Neural cell (in vitro differentiated cells): Measurements from ENCODE around the gene NOD1. TPM values are rescaled to one million over a fixed set of nuclear protein-coding genes. Genes with fewer than 3 reads are reported as not detected.

Experiments used
- H2AFZ ChIP-seq: fragments of 200-600, 300-800 bp; sonication (generic), shearing (Covaris generic); 2 replicates; pipeline ENCODE4 v1.6.0; 2014; ENCODE audit warnings: low read depth, mild to moderate bottlenecking, antibody characterized with exemption, low read length, moderate library complexity
- H3F3A ChIP-seq: fragments of 200-600 bp; shearing (Covaris generic); 2 replicates; pipeline ENCODE4 v1.6.1; 2016; ENCODE audit warnings: mild to moderate bottlenecking, moderate library complexity, mixed read lengths, antibody characterized with exemption, low read length; ENCODE audit not compliant: insufficient read depth, poor library complexity, severe bottlenecking
- H3K27ac ChIP-seq: fragments of 200-600, 300-800 bp; sonication (generic), shearing (Covaris generic); 2 replicates; pipeline ENCODE4 v1.5.1; 2014; ENCODE audit warnings: mild to moderate bottlenecking, low read length, moderate library complexity
- H3K27me3 ChIP-seq: fragments of 300-800, 200-600 bp; sonication (generic), shearing (Covaris generic); 2 replicates; pipeline ENCODE4 v1.6.0; 2014; ENCODE audit warnings: mild to moderate bottlenecking, low read depth, low read length, moderate library complexity; ENCODE audit not compliant: insufficient read depth
- H3K36me3 ChIP-seq: fragments of 300-800, 200-600 bp; sonication (generic), shearing (Covaris generic); 2 replicates; pipeline ENCODE4 v1.5.1; 2014; ENCODE audit warnings: mild to moderate bottlenecking, antibody characterized with exemption, low read length, moderate library complexity; ENCODE audit not compliant: insufficient read depth
- H3K4me2 ChIP-seq: fragments of 300-800, 200-600 bp; sonication (generic), shearing (Covaris generic); 2 replicates; pipeline ENCODE4 v1.6.0; 2014; ENCODE audit warnings: mild to moderate bottlenecking, low read length
- H3K4me3 ChIP-seq: fragments of 300-800, 200-600 bp; sonication (generic), shearing (Covaris generic); 2 replicates; pipeline ENCODE4 v1.5.1; 2014; ENCODE audit warnings: mild to moderate bottlenecking, low read length, moderate library complexity
- H3K79me2 ChIP-seq: fragments of 200-600 bp; shearing (Covaris generic); replicated peaks from 2 replicates; pipeline ENCODE4 v1.6.0; 2014; ENCODE audit warnings: mild to moderate bottlenecking, low read length, moderate library complexity; ENCODE audit not compliant: insufficient read depth
- H3K9ac ChIP-seq: fragments of 300-800, 200-600 bp; sonication (generic), shearing (Covaris generic); 2 replicates; pipeline ENCODE4 v1.6.1; 2016; ENCODE audit warnings: mild to moderate bottlenecking, low read length, mixed read lengths
- H3K9me2 ChIP-seq: fragments of 200-600 bp; shearing (Covaris generic); 2 replicates; pipeline ENCODE4 v1.6.1; 2016; ENCODE audit warnings: mild to moderate bottlenecking, low read length, mixed read lengths; ENCODE audit not compliant: insufficient read depth
- H3K9me3 ChIP-seq: fragments of 200-600, 300-800 bp; sonication (generic), shearing (Covaris generic); 2 replicates; pipeline ENCODE4 v1.6.1; 2016; ENCODE audit warnings: mild to moderate bottlenecking, mixed run types, low read length, moderate library complexity, mixed read lengths
- H4K20me1 ChIP-seq: fragments of 200-600 bp; shearing (Covaris generic); 2 replicates; pipeline ENCODE4 v1.6.1; 2016; ENCODE audit warnings: mild to moderate bottlenecking, mixed run types; ENCODE audit not compliant: insufficient read depth
- CTCF ChIP-seq: fragments of 450-650 bp; IDR thresholded peaks from 2 replicates; pipeline ENCODE4 v1.5.1; 2014; ENCODE audit warnings: antibody characterized with exemption, mild to moderate bottlenecking, moderate library complexity; ENCODE audit not compliant: poor library complexity, severe bottlenecking
- EP300 ChIP-seq: fragments of 450-650 bp; conservative IDR thresholded peaks from 2 replicates; pipeline ENCODE4 v1.6.1; 2014; ENCODE audit warnings: antibody characterized with exemption, mild to moderate bottlenecking, moderate library complexity; ENCODE audit not compliant: poor library complexity, severe bottlenecking
- EZH2 ChIP-seq: fragments of 200-600, 300-800 bp; shearing (Covaris generic), sonication (generic); IDR thresholded peaks from 2 replicates; pipeline ENCODE4 v1.6.1; 2014; ENCODE audit warnings: antibody characterized with exemption, low read length, borderline replicate concordance, mild to moderate bottlenecking; ENCODE audit not compliant: insufficient read depth, poor library complexity, severe bottlenecking
- MXI1 ChIP-seq: fragments of 450-650 bp; conservative IDR thresholded peaks from 2 replicates; pipeline ENCODE4 v1.6.1; 2014; ENCODE audit warnings: antibody characterized with exemption, mild to moderate bottlenecking; ENCODE audit not compliant: poor library complexity, severe bottlenecking
- POLR2AphosphoS5 ChIP-seq: IDR thresholded peaks from 2 replicates; pipeline ENCODE4 v1.6.1; 2012
- RAD21 ChIP-seq: fragments of 450-650 bp; conservative IDR thresholded peaks from 2 replicates; pipeline ENCODE4 v1.6.1; 2014; ENCODE audit warnings: antibody characterized with exemption, mild to moderate bottlenecking, moderate library complexity
- REST ChIP-seq: IDR thresholded peaks from 2 replicates; pipeline ENCODE4 v1.6.1; 2012; ENCODE audit warnings: borderline replicate concordance
- SMC3 ChIP-seq: fragments of 450-650 bp; conservative IDR thresholded peaks from 2 replicates; pipeline ENCODE4 v1.6.1; 2014; ENCODE audit warnings: antibody characterized with exemption, mild to moderate bottlenecking, moderate library complexity; ENCODE audit not compliant: poor library complexity
- TAF1 ChIP-seq: IDR thresholded peaks from 2 replicates; pipeline ENCODE4 v1.6.1; 2012; ENCODE audit warnings: low read depth
- polyA plus RNA-seq: library from polyadenylated mRNA; depleted of rRNA; stranded (reverse); fragments of >200 nt; gene quantifications from 2 replicates; pipeline ENCODE4 v1.2.3, GENCODE V29; 2014

The NOD1 gene
- polyA plus RNA-seq, 1 donor from 2014 or later = 0.43 TPM

- no peak overlapping the region for H3K4me2 ChIP-seq
- no peaks in the 10 kb centered on the region for H3F3A ChIP-seq
- H4K20me1 ChIP-seq = no peaks in the 10 kb centered on the region
- TF ChIP-seq REST (no peak), MXI1 (no peak), RAD21 (peak; percentile 67), EZH2 (no peak), SMC3 (peak; percentile 67), EP300 (no peak), POLR2AphosphoS5 (no peak), CTCF (peak; percentile 62)
- no peaks in the 10 kb centered on the region for H3K36me3 ChIP-seq
- no peaks in the 10 kb centered on the region for H3K9me3 ChIP-seq
- H3K9ac ChIP-seq = no peak overlapping the region
- H3K27ac ChIP-seq = no peak overlapping the region
- H3K4me3 ChIP-seq = no peak overlapping the region
- no peak overlapping the region for H2AFZ ChIP-seq
- no peaks in the 10 kb centered on the region for H3K27me3 ChIP-seq
- H3K9me2 ChIP-seq = no peaks in the 10 kb centered on the region
- no peaks in the 10 kb centered on the region for H3K79me2 ChIP-seq
These were observed 65.6 kb downstream of the NOD1 start for GRCh38 chr7:30412782-30413504.

GRCh38 chr7:30411897-30412296 lies 66.7 kb downstream of the NOD1 start:
- Histone ChIP-seq H4K20me1 (no peaks in the 10 kb centered on the region), H3K36me3 (no peaks in the 10 kb centered on the region), H3F3A (no peaks in the 10 kb centered on the region), H3K9ac (no peak overlapping the region), H2AFZ (no peak overlapping the region), H3K4me3 (no peak overlapping the region), H3K9me2 (no peaks in the 10 kb centered on the region), H3K9me3 (no peaks in the 10 kb centered on the region), H3K27ac (no peak overlapping the region), H3K4me2 (no peak overlapping the region), H3K79me2 (no peaks in the 10 kb centered on the region), H3K27me3 (no peaks in the 10 kb centered on the region)
- TF ChIP-seq MXI1 = no peak
- TF ChIP-seq EZH2 = no peak
- TF ChIP-seq CTCF = no peak
- TF ChIP-seq RAD21 = no peak
- no peak for TF ChIP-seq REST
- TF ChIP-seq TAF1 = no peak
- no peak for TF ChIP-seq EP300
- TF ChIP-seq POLR2AphosphoS5 = no peak
- TF ChIP-seq SMC3 = no peak
